Midbrain (tissue), 1 donor: ENCODE results near the gene KSR2.

Experiments
- DNase-seq: peaks from one replicate; lab custom pipeline; 2025; lab: John Stamatoyannopoulos, UW

KSR2 gene

DNA sequence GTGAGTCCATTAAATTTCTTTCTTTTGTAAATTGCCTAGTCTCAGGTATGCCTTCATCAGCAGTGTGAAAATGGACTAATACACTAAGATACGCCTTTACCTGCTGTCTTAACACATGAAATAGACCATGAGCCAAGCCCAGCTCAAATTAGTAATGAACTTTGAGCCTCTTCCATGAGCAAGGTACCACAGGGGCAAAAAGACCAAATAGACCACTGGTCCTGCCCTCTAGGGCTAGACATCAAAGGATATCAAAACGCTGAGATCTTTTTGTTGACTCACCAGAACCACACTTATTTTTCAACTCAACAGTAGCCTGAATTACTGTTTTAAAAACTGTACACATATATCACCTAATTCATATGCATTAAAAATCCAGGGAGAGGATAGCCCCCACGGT lies 469.9 kb downstream of the KSR2 start:
- DNase-seq = no peak

DNA sequence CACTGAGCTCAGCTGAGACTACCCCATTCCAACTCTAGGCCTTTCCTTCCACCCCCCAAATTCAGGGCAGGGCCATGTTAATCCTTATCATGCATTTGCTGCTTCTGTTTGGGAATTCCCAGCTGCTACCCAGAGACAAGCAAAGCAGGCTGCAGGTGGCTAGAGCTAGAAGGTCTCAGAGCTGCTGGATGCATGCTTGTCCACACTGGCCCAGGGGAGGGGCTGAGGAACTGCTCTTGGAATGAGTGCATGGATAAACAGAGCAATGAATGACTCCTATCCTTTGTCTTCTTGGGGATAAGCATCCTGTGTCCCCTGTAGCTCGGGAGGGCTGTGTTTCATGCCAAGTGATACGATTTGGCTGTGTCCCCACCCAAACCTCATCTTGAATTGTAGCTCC lies 470.5 kb downstream of the KSR2 start:
- DNase-seq = no peak

DNA sequence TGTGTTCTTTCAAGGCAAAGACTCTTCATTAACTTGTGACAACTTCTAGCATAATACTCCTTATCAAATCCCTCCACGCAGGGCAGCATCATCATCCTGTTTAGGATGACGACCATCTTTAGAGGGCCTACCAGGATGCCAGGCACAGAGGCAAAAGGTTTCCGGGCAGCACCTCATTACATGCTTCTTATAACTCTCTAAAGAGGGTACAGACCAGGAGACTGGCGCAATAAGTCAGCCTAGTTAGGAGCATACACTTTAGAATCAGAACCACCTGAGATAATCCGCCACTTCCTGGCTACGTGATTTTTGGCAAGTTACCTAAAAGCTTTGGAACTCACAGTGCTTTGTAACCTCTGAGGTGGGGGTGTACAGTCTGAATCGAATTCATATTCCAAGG lies 471.4 kb downstream of the KSR2 start:
- DNase-seq = no peak

DNA sequence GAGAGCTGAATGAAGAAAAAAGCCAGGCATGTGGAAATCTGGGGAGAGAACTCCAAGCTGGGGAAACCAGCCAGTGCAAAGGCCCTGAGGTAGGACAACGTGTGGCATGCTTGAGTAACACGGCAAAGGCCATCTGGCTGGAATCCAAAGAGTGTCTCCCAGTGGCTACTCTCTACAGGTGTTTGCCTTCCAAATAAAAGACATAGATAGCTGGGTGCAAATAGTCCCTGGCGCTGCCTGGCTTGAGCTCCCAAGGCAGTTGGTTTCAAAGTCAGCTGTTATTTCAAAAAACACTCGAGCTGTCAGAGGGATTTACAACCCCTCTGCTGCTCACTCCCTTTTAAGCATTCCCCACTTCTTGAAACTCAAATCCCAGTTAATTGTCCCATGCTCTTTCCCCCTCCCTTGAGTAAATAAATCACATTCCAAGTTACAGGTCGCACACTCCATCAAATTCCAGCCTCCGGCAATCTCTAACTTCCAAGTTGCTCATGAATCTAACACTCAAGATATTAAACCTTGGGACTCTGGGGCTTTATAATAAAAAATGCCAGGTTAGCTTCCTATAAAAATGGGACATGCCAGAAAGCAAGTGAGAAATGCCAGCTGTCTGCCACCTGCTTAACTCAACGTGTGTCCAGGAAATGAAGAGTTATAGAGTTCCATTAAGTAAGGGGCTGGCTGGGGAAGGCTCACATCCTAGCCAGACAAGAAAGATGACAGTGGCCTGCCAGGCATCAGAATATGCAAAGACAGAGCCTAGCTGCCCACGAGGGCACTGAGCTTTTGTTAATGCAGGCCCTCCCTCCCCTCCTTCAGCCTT lies 473.7 kb downstream of the KSR2 start:
- no peak for DNase-seq

DNA sequence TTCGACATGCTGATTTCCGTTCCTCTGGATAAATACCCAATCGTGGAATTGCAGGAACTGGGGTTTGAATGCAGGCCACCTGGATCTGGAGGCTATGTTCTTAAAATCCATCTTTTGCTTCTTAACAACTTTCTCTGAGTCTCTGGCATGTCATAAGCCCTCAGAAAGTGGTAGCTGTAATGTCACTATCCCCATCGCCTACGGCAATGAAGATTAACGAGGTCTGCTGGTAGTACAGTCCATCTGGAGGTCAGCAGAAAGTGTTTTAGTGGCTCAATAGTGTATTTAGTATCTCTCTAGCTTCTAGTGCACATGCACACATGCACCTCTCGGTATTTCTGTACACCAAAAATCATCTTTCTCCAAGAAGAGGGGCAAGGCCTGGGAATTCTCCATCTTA lies 477.1 kb downstream of the KSR2 start:
- DNase-seq = no peak

DNA sequence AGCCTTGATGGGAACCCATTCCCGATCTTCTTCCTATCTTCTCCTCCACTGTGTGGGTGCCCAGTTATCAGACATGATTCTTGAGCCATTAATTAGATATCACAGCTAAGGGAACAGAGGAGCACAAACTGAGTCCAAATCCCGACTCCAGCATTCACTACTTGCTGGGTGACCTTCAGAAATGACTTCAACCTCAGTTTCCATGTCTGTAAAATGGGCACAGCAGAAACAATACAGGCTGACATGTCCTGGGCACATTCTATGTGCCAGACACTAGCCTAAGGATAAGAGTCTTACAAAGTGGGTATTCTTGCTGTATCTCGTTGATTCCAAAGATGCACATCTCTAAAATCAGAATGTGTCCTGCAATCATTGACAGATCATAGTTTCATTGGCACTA lies 478.7 kb downstream of the KSR2 start:
- no peak for DNase-seq

DNA sequence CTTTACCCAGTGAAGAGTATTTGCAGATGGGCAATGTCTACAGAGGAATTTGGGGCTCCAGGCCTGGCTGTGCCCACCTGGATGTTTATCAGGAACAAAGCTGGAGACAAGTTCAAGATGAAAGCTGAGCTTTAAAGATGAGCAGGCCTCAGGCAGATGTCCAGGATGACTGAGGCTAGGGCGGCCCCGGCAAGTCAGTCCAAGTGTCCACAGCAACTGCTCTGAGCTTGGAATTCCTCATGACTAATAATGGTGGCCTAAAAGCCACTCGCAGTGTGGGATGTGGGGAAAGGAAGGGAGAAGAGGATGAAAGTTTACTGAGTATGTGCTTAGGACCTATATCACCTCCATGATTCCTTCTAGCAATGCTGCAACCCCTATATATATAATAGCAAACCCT lies 479.1 kb downstream of the KSR2 start:
- no peak for DNase-seq

DNA sequence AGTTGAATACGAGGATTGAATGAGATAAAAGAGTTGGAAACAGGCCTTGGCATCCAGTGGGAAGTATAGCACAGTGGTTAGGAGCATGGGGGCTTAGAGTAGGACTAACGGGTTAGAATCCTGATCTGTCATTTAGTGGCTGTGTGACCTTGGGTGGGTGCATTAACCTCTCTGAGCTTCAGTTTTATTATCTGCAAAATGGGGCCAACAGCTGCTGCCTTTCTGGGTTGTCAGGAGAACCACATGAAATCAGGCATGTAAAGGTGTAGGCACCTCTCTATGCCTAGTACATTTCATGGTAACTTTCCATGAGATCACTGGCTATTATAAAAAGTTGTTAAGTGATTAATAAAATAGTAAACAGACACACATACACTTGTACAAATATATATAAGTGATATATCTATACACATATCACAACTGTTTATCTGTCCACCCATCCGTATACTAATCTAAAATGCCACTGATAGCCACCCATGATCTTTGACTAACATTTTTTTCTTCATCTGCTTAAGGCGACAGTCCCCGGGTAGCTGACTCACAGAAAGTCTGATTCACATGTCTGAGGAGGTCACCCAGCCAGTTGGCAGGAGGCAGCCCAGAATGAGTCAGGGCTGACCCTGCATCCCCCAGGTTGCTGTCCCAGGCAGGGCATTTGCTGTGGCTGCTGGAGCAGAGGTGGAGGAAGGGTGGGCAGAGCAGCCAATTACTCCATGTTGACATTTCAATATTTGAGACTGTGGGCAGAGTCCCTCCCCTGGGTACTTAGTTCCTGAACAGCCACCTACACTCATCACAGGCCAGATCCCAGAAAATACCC lies 481.7 kb downstream of the KSR2 start:
- no peak for DNase-seq

DNA sequence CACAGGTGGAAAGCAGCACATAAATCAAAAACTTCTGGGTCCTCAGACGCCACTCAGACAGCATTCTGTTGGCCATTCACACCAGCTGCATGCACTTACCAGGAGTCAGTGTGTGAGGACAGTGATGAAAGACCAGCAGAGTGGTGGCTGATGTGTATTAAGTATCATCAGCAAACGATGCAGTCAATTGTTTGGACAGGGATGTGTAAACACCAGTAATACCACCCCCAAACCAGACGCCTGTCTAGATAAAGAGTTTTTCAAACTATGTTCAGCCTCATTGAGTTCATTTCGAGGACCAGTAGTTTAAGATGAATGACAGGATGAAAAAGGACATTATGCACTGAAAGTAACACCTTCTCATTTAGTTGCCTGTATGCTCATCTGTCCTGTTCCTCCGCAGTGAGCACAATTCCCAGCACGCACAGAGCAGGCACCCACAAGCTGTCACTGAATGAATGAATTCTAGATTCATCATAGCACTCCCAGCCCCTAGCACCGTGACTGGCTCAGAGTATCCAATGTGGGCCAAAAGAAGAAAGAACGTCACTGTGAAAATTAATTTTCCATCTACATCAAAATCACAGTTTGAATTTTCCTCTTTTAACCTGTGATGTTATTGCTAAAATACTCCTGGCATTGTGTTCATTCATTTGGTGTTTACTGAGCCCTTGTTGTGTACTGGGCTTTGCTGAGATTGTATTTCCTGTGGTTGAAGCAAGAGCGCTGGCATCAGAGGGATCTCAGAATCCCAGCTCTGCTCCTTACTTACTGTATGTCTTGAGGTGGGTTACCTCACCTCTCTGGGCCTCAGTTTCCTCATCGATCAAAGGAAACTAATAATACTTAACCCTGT lies 482.6 kb downstream of the KSR2 start:
- DNase-seq = no peak

DNA sequence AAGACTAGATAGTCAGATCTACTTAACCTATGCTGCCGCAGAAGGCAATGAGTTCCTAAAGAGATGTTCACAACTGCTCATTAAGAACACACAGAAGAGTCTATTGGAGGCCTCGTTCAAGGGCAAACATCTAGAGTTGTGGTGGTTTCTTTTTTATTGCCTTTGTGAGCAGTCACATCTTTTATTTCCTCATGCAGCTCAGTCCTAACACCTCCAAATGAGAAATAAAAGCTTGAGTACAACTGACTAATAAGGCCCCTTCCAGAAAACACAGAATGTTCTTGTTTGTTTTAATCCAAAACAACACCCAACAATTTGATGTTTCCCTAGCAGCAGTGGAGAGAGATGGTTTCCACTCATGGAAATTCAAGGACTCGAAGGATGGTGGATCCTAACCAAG lies 483.9 kb downstream of the KSR2 start:
- DNase-seq = peak; percentile 11

DNA sequence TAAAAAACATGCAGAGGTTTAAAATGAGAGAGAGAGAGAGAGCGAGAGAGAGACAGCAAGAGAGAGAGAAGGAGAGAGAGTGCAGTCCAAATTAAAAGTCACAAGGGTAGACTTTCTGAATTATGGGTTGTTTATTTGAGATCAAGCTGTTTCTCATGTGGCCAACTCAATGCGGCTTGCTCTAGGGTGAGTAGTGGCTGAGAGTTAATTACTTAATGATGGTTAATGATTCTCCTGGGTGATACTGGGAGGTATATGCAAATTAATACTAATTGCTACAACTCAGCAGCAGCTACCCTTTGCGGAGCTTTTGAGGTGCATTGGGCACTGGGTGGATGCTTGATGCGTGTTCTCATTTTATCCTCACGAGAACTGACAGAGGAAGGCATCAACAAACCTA lies 485.3 kb downstream of the KSR2 start:
- no peak for DNase-seq

DNA sequence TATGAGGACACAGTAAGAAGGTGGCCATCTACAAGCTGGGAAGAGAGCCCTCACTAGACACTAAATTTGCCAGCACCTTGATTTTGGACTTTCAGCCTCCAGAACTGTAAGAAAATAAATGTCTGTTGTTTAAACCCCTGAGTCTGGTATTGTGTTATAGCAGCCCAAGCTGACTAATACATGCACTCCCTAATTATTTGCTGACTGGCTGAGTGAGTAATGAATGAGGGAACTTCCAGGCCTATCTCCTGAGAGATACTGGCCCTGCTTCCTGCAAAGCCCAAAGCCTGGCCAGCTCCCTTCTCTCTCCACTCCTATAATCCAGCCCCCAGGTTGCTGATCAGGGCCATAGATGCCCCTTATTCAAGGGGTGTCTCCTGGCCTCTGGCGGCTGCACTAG lies 487.3 kb downstream of the KSR2 start:
- DNase-seq = no peak

DNA sequence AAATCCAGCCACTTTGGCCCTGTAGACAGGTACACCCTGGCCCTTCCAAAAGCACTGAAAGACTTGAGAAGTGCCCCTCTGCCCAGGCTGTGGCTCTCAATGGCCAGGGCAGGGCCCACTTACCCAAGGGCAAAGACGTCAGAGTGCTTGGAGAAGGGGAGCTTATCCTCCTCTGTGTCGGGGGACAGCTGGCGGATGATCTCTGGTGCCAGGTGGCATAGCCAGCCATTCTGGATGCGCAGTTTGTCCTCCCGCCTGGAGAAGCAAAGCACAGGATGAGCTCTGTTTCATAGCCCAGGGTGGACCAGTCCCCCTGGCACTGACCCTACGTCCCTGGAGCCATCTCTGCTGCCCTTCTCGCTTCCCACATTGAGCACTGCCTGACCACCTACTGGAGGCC lies 492.4 kb downstream of the KSR2 start:
- DNase-seq = no peak

DNA sequence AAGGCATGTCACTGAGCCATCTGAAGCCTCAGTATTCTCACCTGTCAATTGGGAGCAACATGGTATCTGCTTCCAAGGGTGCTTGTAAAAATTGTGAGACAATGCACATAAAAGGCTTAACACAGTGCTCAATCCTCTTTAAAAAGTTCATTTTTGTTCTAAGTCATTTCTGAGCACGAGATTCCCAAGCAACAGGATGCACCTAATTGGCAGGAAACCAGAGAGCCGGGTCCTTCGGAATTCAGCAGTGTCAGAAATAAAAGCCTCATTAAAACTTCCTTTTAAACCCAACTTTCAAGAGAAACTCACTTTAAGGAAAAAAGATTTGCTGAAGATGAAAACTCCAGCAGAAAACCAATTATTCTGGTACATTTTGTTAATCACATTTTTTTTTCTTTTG lies 494.9 kb downstream of the KSR2 start:
- no peak for DNase-seq

DNA sequence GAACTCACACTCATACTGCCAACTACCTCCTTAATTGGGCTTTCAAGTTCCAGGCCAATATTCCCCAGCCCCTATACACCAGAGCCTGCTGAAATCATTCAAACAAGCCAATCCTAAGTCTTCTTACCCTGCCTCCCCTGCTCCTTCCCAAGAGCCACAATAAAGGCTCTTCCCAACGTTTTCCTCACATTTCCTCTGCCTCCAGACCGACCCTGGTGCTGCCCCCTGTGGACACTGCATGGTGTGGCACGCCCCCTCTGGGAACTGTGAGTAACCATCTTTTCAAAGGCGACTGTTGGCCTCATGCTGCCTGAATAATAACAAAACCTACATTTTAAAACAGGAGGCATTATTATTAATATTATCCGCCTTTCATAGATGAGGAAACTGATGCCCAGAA lies 495.8 kb downstream of the KSR2 start:
- DNase-seq = no peak

DNA sequence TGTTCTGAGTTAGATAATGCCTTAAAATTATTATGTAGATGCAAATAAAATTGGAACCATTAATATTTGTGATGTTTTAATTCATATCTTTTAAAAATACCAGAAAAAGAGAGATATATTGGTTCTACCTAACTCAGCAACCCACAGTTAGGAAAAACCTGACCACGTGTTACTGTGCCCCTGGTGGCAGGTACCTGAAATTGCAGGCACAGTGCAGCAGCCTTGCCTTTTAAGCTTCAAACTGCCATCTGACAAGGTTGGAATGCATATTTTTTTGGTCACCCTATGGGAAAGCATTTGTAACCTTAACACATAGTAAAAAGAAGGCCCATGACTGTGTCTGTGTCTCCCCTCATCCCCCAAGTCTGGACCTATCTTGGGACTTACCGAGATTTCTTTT lies 498.0 kb downstream of the KSR2 start:
- no peak for DNase-seq

DNA sequence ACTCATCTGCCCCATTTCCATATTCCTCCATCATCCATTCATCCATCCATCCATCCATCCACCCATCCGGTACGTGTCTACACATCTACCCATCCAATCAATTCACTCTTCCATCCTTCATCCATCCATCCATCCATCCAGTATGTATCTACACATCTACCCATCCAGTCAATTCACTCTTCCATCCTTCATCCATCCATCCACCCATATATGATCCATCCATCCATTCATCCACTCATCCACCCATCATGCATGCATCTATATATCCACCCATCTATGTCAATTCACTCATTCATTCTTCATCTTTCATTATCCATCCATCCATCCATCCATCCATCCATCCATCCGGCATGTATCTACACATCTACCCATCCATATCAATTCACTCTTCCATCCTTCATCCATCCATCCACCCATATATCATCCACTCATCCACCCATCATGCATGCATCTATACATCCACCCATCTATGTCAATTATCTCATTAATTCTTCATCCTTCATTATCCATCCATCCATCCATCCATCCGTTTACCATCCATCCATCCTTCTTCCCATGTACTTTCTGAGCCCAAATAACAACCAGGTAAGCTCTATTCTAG lies 498.8 kb downstream of the KSR2 start:
- DNase-seq = no peak

DNA sequence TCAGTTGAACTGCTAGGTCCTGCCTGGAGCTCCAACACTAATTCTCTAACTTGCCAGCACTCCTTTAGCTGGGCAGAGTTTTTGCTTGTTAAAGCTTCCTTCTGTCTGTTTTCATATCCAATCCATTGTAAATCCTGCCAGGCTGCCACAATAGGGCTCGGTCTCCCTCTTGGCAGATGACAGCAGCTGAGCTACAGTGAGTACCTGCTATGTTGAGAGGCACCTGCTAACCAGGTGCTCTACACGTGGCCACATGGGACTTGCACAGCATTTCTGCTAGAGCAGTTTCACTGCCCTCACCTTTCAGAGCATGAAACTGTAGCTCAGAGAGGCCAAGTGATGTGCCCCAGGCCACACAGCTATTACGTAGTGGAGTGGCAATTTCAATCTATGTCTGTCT lies 500.8 kb downstream of the KSR2 start:
- DNase-seq = no peak

DNA sequence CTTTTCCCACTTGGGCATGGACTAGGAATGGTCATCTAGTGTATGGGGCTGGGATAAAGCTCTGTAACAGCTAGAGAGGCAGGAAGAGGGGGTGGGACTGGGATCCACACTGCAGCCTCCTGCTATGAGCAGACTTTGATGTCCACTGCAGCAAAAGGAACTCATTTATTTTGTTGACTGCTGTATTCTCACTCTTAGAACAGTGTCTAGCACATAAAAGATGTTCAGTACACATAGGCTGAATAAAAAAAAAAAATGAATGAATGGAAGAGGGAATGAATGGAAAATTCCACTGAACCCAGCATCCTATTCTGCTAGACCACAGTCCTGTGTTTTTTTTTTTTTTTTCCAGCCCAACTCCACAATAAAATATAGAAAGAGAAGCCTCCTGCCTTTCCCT lies 501.2 kb downstream of the KSR2 start:
- no peak for DNase-seq

DNA sequence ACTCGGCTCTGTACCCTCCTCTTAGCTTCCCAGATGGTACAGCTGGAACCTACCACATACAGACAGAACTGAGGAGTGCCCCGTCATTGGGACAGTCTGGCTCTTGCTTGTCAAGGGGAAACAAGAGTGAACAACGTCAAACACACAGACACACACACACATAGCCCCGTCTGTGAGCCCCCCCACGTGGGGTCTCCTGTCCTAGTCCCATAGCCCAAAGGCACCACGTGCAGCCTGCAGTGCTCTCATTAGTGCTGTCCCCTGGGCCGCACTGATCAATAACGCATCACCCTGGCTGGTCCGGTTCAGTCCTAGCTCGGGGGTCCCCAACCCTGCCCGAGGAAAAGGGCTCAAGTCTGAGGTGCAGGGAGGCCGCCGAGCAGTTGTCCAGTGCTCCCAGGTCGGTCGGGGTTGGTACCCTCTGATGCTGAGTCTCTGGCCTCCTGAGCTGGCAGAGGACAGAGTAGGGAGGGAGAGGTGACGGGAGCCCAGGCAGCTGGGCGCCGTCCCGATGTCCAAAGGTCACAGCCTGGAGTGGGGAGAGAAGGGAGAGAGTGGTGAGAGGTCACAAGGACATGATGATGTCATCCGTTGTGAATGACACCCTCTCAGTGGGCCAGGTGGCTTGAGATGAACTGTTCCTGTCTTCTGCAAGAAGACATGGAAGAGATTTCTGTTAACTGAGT lies 502.0 kb downstream of the KSR2 start:
- DNase-seq = no peak

DNA sequence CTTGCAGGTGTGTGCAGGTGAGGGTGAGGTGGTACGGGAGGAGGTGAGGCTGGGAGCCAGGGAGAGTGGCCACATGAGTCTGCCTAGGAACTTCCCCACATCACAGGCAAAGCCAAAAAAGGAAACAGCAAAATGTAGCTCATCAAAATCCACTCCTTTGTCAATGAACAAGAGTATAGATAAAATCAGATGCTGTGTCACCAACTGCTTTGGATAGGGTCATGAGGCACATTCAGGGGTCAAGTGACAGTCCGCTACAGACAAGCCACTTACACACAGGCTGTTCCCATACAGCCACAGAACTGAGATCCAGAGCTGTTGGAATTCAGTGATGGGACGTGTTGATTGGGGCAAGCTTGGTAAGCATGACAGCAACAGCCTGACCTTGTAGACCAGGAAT lies 507.1 kb downstream of the KSR2 start:
- no peak for DNase-seq

DNA sequence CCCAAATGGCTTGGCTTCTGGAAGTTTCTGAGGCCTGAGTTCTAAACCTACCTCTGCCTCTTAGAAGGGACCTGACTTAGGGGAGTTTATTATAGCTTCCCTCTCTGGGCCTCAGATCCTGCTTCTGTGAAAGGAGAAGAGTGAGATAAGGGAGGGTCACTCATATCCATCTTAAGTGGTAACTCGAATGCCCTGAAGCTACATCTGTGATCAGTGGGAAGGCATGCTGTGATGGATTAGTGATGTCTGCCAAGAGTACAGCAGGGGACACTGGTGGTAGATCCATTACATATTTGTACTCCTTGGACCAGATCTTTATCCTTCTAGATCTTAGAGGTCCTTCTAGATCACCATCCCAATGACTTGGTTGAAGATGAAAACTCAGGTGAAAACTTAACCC lies 509.6 kb downstream of the KSR2 start:
- DNase-seq = no peak
